Fibroblast of the aortic adventitia (primary cell): ENCODE results near the gene NSD1. TPM values are rescaled to one million over a fixed set of nuclear protein-coding genes. Genes with fewer than 3 reads are reported as not detected.

Source experiments
- DNase-seq: peaks from one replicate; pipeline ENCODE4 v3.0.0-alpha.2; 2010; ENCODE audit warnings: low read depth
- H3K4me3 ChIP-seq: 2 replicates; pipeline ENCODE4 v1.5.1; 2011; ENCODE audit warnings: low read depth, mild to moderate bottlenecking, control low read depth, low read length, moderate library complexity
- CTCF ChIP-seq: IDR thresholded peaks from 2 replicates; pipeline ENCODE4 v1.5.1; 2011; ENCODE audit warnings: mild to moderate bottlenecking, low read length, control low read depth, inconsistent platforms; ENCODE audit not compliant: insufficient read depth
- total RNA-seq: library from RNA; depleted of rRNA; stranded (reverse); fragments of >200 nt; gene quantifications from 2 replicates; pipeline ENCODE4 v1.2.3, GENCODE V29; 2012; ENCODE audit warnings: low replicate concordance

NSD1 gene
- total RNA-seq, 1 donor, result 50.3 TPM

- no peak for TF ChIP-seq CTCF
- no peak for DNase-seq
- no peak overlapping the region for H3K4me3 ChIP-seq
Measured at GRCh38 chr5:177343777-177344176, 210.2 kb downstream of the NSD1 start.

- H3K4me3 ChIP-seq, result no peak overlapping the region
- no peak for TF ChIP-seq CTCF
- DNase-seq, result no peak
Measured at GRCh38 chr5:177344891-177345290, 211.3 kb downstream of the NSD1 start.

- no peak for TF ChIP-seq CTCF
- DNase-seq, result no peak
- H3K4me3 ChIP-seq, result no peak overlapping the region
Measured at GRCh38 chr5:177346820-177347219, 213.2 kb downstream of the NSD1 start.

GRCh38 chr5:177347699-177348098 is 214.1 kb downstream of the NSD1 start:
- DNase-seq, result no peak
- no peak for TF ChIP-seq CTCF
- H3K4me3 ChIP-seq, result no peak overlapping the region

GRCh38 chr5:177349362-177349647 is 215.7 kb downstream of the NSD1 start:
- DNase-seq, result no peak
- TF ChIP-seq CTCF, result no peak
- H3K4me3 ChIP-seq, result no peak overlapping the region

- TF ChIP-seq CTCF, result no peak
- DNase-seq, result no peak
- peak overlapping the region; percentile 100 for H3K4me3 ChIP-seq
Measured at GRCh38 chr5:177349762-177350161, 216.2 kb downstream of the NSD1 start.

Other genes starting within 250 kb of the NSD1 start
- not detected in 2 replicates for gene HK3, start 234.4 kb upstream of the NSD1 start, total RNA-seq
- gene UIMC1, start 127.0 kb upstream of the NSD1 start, total RNA-seq, result 34.7 and 76.8 TPM in 2 replicates
- 17.9 and 26.7 TPM in 2 replicates for gene ZNF346, start 111.1 kb upstream of the NSD1 start, total RNA-seq
- 0.74 TPM in 1 of 2 replicates, not detected in the other for gene FGFR4, start 46.9 kb upstream of the NSD1 start, total RNA-seq
- 11.6 and 104 TPM in 2 replicates for gene RAB24, start 169.9 kb downstream of the NSD1 start, total RNA-seq
- gene PRELID1, start 170.0 kb downstream of the NSD1 start, total RNA-seq, result 118 and 120 TPM in 2 replicates
- 2.6 and 17.5 TPM in 2 replicates for gene MXD3, start 178.1 kb downstream of the NSD1 start, total RNA-seq
- gene LMAN2, start 217.9 kb downstream of the NSD1 start, total RNA-seq, result 116 and 190 TPM in 2 replicates
- 3.1 and 28.9 TPM in 2 replicates for gene RGS14, start 224.2 kb downstream of the NSD1 start, total RNA-seq